GM12878 (cell line): Measurements from ENCODE around the gene DNAJA2. TPM values are rescaled to one million over a fixed set of nuclear protein-coding genes. Genes with fewer than 3 reads are reported as not detected.

Source experiments
- CBX5 ChIP-seq: sonication (generic); IDR thresholded peaks from 2 replicates; pipeline ENCODE4 v1.6.1; 2016; ENCODE audit warnings: low read depth, moderate library complexity, mild to moderate bottlenecking, inconsistent platforms
- FOS ChIP-seq: IDR thresholded peaks from 3 replicates; pipeline ENCODE4 v1.6.1; 2011; ENCODE audit warnings: borderline replicate concordance; ENCODE audit not compliant: insufficient read length; ENCODE audit errors: extremely low read depth
- MYC ChIP-seq: IDR thresholded peaks from 2 replicates; pipeline ENCODE4 v1.6.1; 2011; ENCODE audit warnings: mild to moderate bottlenecking, low read length, moderate library complexity, inconsistent platforms; ENCODE audit not compliant: insufficient read depth, insufficient replicate concordance, insufficient read length, severe bottlenecking
- PAX5 ChIP-seq: IDR thresholded peaks from 2 replicates; pipeline ENCODE4 v1.6.1; 2011; ENCODE audit warnings: low read depth, low read length, borderline replicate concordance
- POLR2AphosphoS5 ChIP-seq: IDR thresholded peaks from 2 replicates; pipeline ENCODE4 v1.6.1; 2011; ENCODE audit warnings: mild to moderate bottlenecking, low read length, inconsistent platforms
- RCOR1 ChIP-seq: conservative IDR thresholded peaks from 2 replicates; pipeline ENCODE4 v1.6.1; 2012; ENCODE audit warnings: low read depth, low read length, improper control_type of control experiment
- RUNX3 ChIP-seq: IDR thresholded peaks from 2 replicates; pipeline ENCODE4 v1.6.1; 2012; ENCODE audit warnings: low read length, inconsistent platforms
- ZBTB11 ChIP-seq: fragments of 450-650 bp; formaldehyde crosslinking; IDR thresholded peaks from 2 replicates; pipeline ENCODE4 v1.5.0; 2022; ENCODE audit warnings: mild to moderate bottlenecking, missing genetic modification characterization
- ZBTB33 ChIP-seq: fragments of 450-650 bp; IDR thresholded peaks from 2 replicates; pipeline ENCODE4 v1.6.1; 2017; ENCODE audit warnings: mild to moderate bottlenecking
- ZBTB4 ChIP-seq: fragments of 450-650 bp; formaldehyde crosslinking; IDR thresholded peaks from 2 replicates; pipeline ENCODE4 v1.4.0; 2022; ENCODE audit warnings: mild to moderate bottlenecking, moderate library complexity
- ZBTB40 ChIP-seq: fragments of 450-650 bp; IDR thresholded peaks from 2 replicates; pipeline ENCODE4 v1.6.1; 2016; ENCODE audit warnings: mild to moderate bottlenecking, moderate library complexity, borderline replicate concordance
- ZNF687 ChIP-seq: fragments of 450-650 bp; IDR thresholded peaks from 2 replicates; pipeline ENCODE4 v1.6.1; 2017; ENCODE audit warnings: mild to moderate bottlenecking, moderate library complexity
- polyA plus RNA-seq, 11 experiments: library from polyadenylated mRNA; depleted of rRNA in 4 of 11; unstranded in 6 of 11; stranded (reverse) in 5 of 11; fragments of >200 nt; fragmentation: Nextera tagmentation in 4 of 11; fragmentation: Illumina TruSeq in 1 of 11; extraction: Ambion mirVana in 4 of 11; extraction: Trizol in 1 of 11; gene quantifications; 1 replicate in 1 of 11; 2 replicates in 10 of 11; pipeline versions ENCODE4 v1.2.1 to v1.2.3, GENCODE V29; 2011 to 2016; ENCODE audit warnings: inconsistent platforms in 2 of 11, missing spikeins in 2 of 11, low read depth in 1 of 11
- total RNA-seq, 4 experiments: library from RNA; depleted of rRNA in 3 of 4; stranded (reverse); fragments of >200 nt in 3 of 4; fragmentation: Illumina TruSeq in 1 of 4; extraction: Trizol in 1 of 4; gene quantifications; 2 replicates each; pipeline versions ENCODE4 v1.2.1 to v1.2.3, GENCODE V29; 2013 to 2021

The DNAJA2 gene
- total and polyA plus RNA-seq, 10 of the 15 experiments (the other 5 are each of a cell fraction or from before 2014, with no cell fraction given), result 26.2 to 96.4 (median 58.1) TPM

- no peak for TF ChIP-seq MYC
- no peak for TF ChIP-seq RCOR1
- TF ChIP-seq CBX5, result no peak
- TF ChIP-seq ZBTB11, result no peak
- TF ChIP-seq ZNF687, result peak; percentile 45
- 0 out of 2 replicates have a peak, but pooled peaks have one; percentile 11 for TF ChIP-seq RUNX3
- TF ChIP-seq ZBTB40, result no peak
- TF ChIP-seq ZBTB4 (CRISPR knock-in tag), result no peak
- TF ChIP-seq PAX5, result no peak
- TF ChIP-seq POLR2AphosphoS5, result peak; percentile 39; the same call in 1 of the 2 replicates
- TF ChIP-seq ZBTB33, result no peak
- no peak for TF ChIP-seq FOS
Observed at GRCh38 chr16:46974352-46974751, 878 bp upstream of the DNAJA2 start (continued).
